HL-60 (cell line): ENCODE measurements around the gene DGKH.

Source experiments
- CTCF ChIP-seq: IDR thresholded peaks from one replicate; pipeline ENCODE4 v1.5.1; 2011; ENCODE audit warnings: low read length, control low read depth, inconsistent platforms; ENCODE audit not compliant: insufficient read depth
- POLR2AphosphoS5 ChIP-seq: IDR thresholded peaks from 2 replicates; pipeline ENCODE4 v1.6.1; 2012; ENCODE audit warnings: low read depth
- REST ChIP-seq: IDR thresholded peaks from 2 replicates; pipeline ENCODE4 v1.6.1; 2012; ENCODE audit warnings: low read depth; ENCODE audit not compliant: insufficient replicate concordance

- TF ChIP-seq CTCF (no peak), POLR2AphosphoS5 (no peak), REST (no peak)
Observed at GRCh38 chr13:42057918-42058530, 9.6 kb downstream of the DGKH start.
